Caco-2 (cell line): Measurements from ENCODE around the gene ERGIC3. TPM values are rescaled to one million over a fixed set of nuclear protein-coding genes. Genes with fewer than 3 reads are reported as not detected.

Source experiments
- BruUV-seq: library from RNA; stranded (reverse); fragments of 400-500 nt; replicated peaks from 2 replicates; lab custom pipeline; 2021; lab: Mats Ljungman, UMichigan
- CTCF ChIA-PET: fragments of 300-600 bp; sonication (Branson Sonifier 250); formaldehyde crosslinking; loops from one replicate; lab custom pipeline; 2022; ENCODE audit warnings: antibody characterized with exemption; lab: Charles Lee
- POLR2A ChIA-PET: fragments of 300-600 bp; sonication (Branson Sonifier 250); formaldehyde crosslinking; loops from one replicate; lab custom pipeline; 2022; ENCODE audit warnings: antibody characterized with exemption; lab: Charles Lee
- DNase-seq, 2 experiments: peaks; one replicate each; pipeline versions ENCODE4 v3.0.0 to v3.0.0-alpha.2; 2020 to 2022
- H3K27me3 ChIP-seq: replicated peaks from 2 replicates; pipeline ENCODE4 v1.6.0; 2011; ENCODE audit warnings: low read length; ENCODE audit not compliant: control insufficient read depth, insufficient read depth
- H3K36me3 ChIP-seq: 2 replicates; pipeline ENCODE4 v1.5.1; 2011; ENCODE audit warnings: low read length; ENCODE audit not compliant: control insufficient read depth, insufficient read depth
- H3K4me1 ChIP-seq: fragments of 250-450 bp; sonication (Bioruptor Pico); 2 replicates; pipeline ENCODE4 v1.5.1; 2020; ENCODE audit warnings: mild to moderate bottlenecking
- H3K4me3 ChIP-seq: 2 replicates; pipeline ENCODE4 v1.5.1; 2011; ENCODE audit warnings: low read depth, mild to moderate bottlenecking, control low read depth, low read length
- H3K9me3 ChIP-seq: fragments of 250-450 bp; sonication (Bioruptor Pico); 2 replicates; pipeline ENCODE4 v1.5.1; 2020; ENCODE audit warnings: mild to moderate bottlenecking, moderate library complexity
- H3K27ac Mint-ChIP-seq: one replicate; pipeline ENCODE4 v1.8.0; 2022; ENCODE audit warnings: mixed read lengths; ENCODE audit not compliant: unreplicated experiment
- H3K27me3 Mint-ChIP-seq: one replicate; pipeline ENCODE4 v1.8.0; 2022; ENCODE audit warnings: mixed read lengths; ENCODE audit not compliant: insufficient read depth, unreplicated experiment
- H3K36me3 Mint-ChIP-seq: one replicate; pipeline ENCODE4 v1.8.0; 2022; ENCODE audit warnings: mild to moderate bottlenecking, mixed read lengths; ENCODE audit not compliant: insufficient read depth, unreplicated experiment
- H3K4me1 Mint-ChIP-seq: one replicate; pipeline ENCODE4 v1.8.0; 2022; ENCODE audit warnings: low read depth, mixed read lengths; ENCODE audit not compliant: unreplicated experiment
- H3K4me3 Mint-ChIP-seq: one replicate; pipeline ENCODE4 v1.8.0; 2022; ENCODE audit warnings: mild to moderate bottlenecking, moderate library complexity, mixed read lengths; ENCODE audit not compliant: unreplicated experiment
- H3K9me3 Mint-ChIP-seq: one replicate; pipeline ENCODE4 v1.8.0; 2022; ENCODE audit warnings: mixed read lengths; ENCODE audit not compliant: unreplicated experiment
- CTCF ChIP-seq, 2 experiments: fragments of 200-600 bp in 1 of 2; IDR thresholded peaks; 1 replicate in 1 of 2; 2 replicates in 1 of 2; pipeline versions ENCODE4 v1.5.1 to v1.8.0; 2011 to 2022; ENCODE audit warnings: antibody characterized with exemption in 1 of 2, control low read depth in 1 of 2, inconsistent platforms in 1 of 2, low read depth in 1 of 2, low read length in 1 of 2, mild to moderate bottlenecking in 1 of 2, moderate library complexity in 1 of 2; ENCODE audit not compliant: insufficient read depth in 1 of 2, severe bottlenecking in 1 of 2, unreplicated experiment in 1 of 2
- intact Hi-C: fragments of 100-400 bp; cut with micrococcal nuclease; formaldehyde crosslinking; loops from one replicate; pipeline ENCODE4 v1.10.0; 2022; ENCODE audit not compliant: unreplicated experiment
- total RNA-seq: library from RNA; stranded (reverse); gene quantifications from 2 replicates; pipeline ENCODE4 v1.2.3, GENCODE V29; 2022

The ERGIC3 gene
- total RNA-seq, 1 experiment from 2014 or later = 728 TPM

- H3K4me3 ChIP-seq = no peak overlapping the region
- Mint-ChIP-seq H3K9me3 (no peaks in the 10 kb centered on the region), H3K4me1 (peaks cover 4% of the 10 kb centered on the region), H3K27me3 (no peaks in the 10 kb centered on the region), H3K36me3 (peaks cover 20% of the 10 kb centered on the region), H3K4me3 (no peak overlapping the region), H3K27ac (no peak overlapping the region)
- intact Hi-C loops = loop anchor here (2.0 to 10.0 kb wide), 3 partner anchors 42 to 139 kb away; partner anchors contain the start of genes CPNE1, NFS1, RBM12 and ROMO1
- peak in 1 of 2 experiments; percentile 39 for DNase-seq
- no TSS peak for BruUV-seq
- CTCF ChIA-PET = interaction anchor here (1.1 to 1.2 kb wide), 2 partner anchors 20 to 324 kb away, joined by 3 read pairs; no protein-coding TSS in a partner anchor
- POLR2A ChIA-PET = no interaction called here
- no peak for TF ChIP-seq CTCF (IDR thresholded peaks at IDR 0.05; ENCODE audit: insufficient read depth in 1 of 2, low read depth in 1 of 2, low read length in 1 of 2, severe bottlenecking in 1 of 2, unreplicated experiment in 1 of 2)
- H3K9me3 ChIP-seq = no peaks in the 10 kb centered on the region
- no peaks in the 10 kb centered on the region for H3K4me1 ChIP-seq
- no peaks in the 10 kb centered on the region for H3K27me3 ChIP-seq
- H3K36me3 ChIP-seq = peaks cover 6% of the 10 kb centered on the region; the same call in 1 of the 2 replicates
Observed at GRCh38 chr20:35560105-35560511, 18.2 kb downstream of the ERGIC3 start.

- no peak for DNase-seq
- Histone ChIP-seq H3K9me3 (no peaks in the 10 kb centered on the region), H3K4me3 (no peak overlapping the region), H3K4me1 (no peaks in the 10 kb centered on the region), H3K36me3 (peaks cover 6% of the 10 kb centered on the region; the same call in 1 of the 2 replicates), H3K27me3 (no peaks in the 10 kb centered on the region)
- TF ChIP-seq CTCF (IDR thresholded peaks at IDR 0.05; ENCODE audit: insufficient read depth in 1 of 2, low read depth in 1 of 2, low read length in 1 of 2, severe bottlenecking in 1 of 2, unreplicated experiment in 1 of 2) = no peak
- Mint-ChIP-seq H3K27me3 (no peaks in the 10 kb centered on the region), H3K36me3 (peaks cover 18% of the 10 kb centered on the region), H3K4me1 (peaks cover 4% of the 10 kb centered on the region), H3K27ac (no peak overlapping the region), H3K9me3 (no peaks in the 10 kb centered on the region), H3K4me3 (no peak overlapping the region)
- ChIA-PET POLR2A (no interaction called here), CTCF (interaction anchor here (0.9 to 1.2 kb wide), 3 partner anchors 21 to 324 kb away, joined by 3 to 4 read pairs (median 3); no protein-coding TSS in a partner anchor)
- intact Hi-C loops = loop anchor here (2.0 to 10.0 kb wide), 3 partner anchors 42 to 138 kb away; partner anchors contain the start of genes CPNE1, NFS1, RBM12 and ROMO1
- no TSS peak for BruUV-seq
Observed at GRCh38 chr20:35560541-35560940, 18.7 kb downstream of the ERGIC3 start.

- no TSS peak for BruUV-seq
- no peaks in the 10 kb centered on the region for H3K27me3 ChIP-seq
- H3K9me3 Mint-ChIP-seq = no peaks in the 10 kb centered on the region
- peak; percentile 75 to 79 for DNase-seq
- H3K4me3 Mint-ChIP-seq = no peak overlapping the region
- TF ChIP-seq CTCF (IDR thresholded peaks at IDR 0.05; ENCODE audit: insufficient read depth in 1 of 2, low read depth in 1 of 2, low read length in 1 of 2, severe bottlenecking in 1 of 2, unreplicated experiment in 1 of 2) = peak; percentile 51 to 86
- CTCF ChIA-PET = interaction anchor here (0.9 to 1.2 kb wide), 3 partner anchors 21 to 323 kb away, joined by 3 to 4 read pairs (median 3); no protein-coding TSS in a partner anchor
- H3K36me3 Mint-ChIP-seq = peaks cover 18% of the 10 kb centered on the region
- POLR2A ChIA-PET = no interaction called here
- no peaks in the 10 kb centered on the region for H3K4me1 ChIP-seq
- intact Hi-C loops = loop anchor here (1.0 to 10.0 kb wide), 5 partner anchors 41 to 323 kb away; partner anchors contain the start of genes CPNE1, NFS1, RBM12 and ROMO1
- no peaks in the 10 kb centered on the region for H3K9me3 ChIP-seq
- peaks cover 4% of the 10 kb centered on the region for H3K4me1 Mint-ChIP-seq
- no peak overlapping the region for H3K27ac Mint-ChIP-seq
- peaks cover 6% of the 10 kb centered on the region; the same call in 1 of the 2 replicates for H3K36me3 ChIP-seq
- H3K4me3 ChIP-seq = no peak overlapping the region
- H3K27me3 Mint-ChIP-seq = no peaks in the 10 kb centered on the region
Observed at GRCh38 chr20:35561268-35561667, 19.4 kb downstream of the ERGIC3 start.
